ENCODE data around the gene DYRK1B. TPM values are rescaled to one million over a fixed set of nuclear protein-coding genes. Genes with fewer than 3 reads are reported as not detected.

The DYRK1B gene
- total RNA-seq, 1 donor from 2014 or later, result 19.9 TPM

DNA sequence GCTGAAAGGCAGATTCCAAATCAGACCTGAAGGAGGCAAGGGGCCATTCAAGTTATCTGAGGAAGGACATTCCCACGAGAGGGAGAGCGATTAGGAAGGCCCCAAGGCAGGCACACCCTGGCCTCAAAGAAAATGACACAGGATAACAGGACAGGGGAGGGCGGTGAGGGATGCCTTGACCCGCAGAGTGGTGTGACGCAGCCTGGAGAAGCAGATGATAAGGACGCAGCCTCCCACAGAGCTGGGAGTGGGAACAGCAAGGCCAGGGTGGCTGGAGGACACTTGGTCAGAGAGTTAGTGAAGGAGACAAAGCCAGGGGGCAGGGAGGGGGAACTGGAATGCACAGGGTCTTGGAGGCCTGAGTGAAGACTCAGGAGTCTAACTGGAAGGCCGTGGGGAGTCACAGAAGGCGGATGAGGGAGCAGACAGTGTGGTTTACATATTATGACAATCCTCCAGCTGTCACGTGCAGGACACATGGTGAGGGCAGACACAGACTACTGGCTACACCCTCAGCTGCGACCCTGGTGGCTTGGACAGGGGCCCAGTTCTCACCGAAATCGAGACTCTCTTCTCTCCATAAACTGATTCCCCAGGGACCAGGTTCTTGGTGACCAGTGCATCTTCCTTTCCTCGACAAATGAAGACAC, 5.8 kb upstream of the DYRK1B start:
- no peak for DNase-seq (ENCODE audit: missing footprints)
- intact Hi-C loops (cut with DNase I), result loop anchor here (10.0 kb wide), 1 partner anchor 305 kb away; the partner anchor contains the start of gene EID2B
- ATAC-seq, result no peak

DNA sequence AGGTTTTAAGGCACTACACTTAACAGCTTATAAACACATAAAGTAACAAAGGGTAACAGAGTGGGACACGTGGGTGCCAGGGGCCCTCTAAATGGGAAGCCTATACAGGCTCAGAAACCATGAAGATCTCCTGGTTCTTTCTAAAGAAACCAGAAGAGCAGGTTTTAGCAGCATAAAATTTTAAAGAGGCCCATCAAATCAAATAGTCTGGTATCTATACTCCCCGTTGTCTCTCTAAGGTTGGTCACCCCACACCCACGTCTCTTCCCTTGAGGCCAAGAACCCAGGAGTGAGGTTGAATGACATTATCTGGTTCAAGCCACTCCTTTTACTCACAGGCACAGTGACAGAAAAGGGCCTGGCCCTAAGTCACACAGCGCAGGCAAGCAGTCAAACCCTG, 4.6 kb upstream of the DYRK1B start:
- intact Hi-C loops (cut with DNase I), result no loop called here
- DNase-seq (ENCODE audit: missing footprints), result no peak
- no peak for ATAC-seq

DNA sequence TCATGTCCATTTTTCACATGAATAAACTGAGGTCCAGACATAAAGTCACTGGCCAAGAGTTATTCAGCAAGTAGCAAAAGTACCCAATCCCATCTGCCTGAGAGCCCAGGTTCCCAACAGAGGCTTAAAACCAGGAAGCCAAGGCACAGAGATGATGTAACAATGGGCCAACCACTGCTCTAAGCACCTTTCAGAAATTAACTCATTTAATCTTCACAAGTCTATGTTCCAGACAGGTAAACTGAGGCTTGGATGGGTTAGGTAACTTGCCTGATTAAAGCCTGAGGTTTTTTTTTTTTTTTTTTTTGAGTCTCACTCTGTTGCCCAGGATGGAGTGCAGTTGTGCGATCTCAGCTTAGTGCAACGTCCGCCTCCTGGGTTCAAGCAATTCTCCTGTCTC, 4.0 kb upstream of the DYRK1B start:
- intact Hi-C loops (cut with DNase I), result no loop called here
- ATAC-seq (no peak), DNase-seq (ENCODE audit: missing footprints) (no peak)

DNA sequence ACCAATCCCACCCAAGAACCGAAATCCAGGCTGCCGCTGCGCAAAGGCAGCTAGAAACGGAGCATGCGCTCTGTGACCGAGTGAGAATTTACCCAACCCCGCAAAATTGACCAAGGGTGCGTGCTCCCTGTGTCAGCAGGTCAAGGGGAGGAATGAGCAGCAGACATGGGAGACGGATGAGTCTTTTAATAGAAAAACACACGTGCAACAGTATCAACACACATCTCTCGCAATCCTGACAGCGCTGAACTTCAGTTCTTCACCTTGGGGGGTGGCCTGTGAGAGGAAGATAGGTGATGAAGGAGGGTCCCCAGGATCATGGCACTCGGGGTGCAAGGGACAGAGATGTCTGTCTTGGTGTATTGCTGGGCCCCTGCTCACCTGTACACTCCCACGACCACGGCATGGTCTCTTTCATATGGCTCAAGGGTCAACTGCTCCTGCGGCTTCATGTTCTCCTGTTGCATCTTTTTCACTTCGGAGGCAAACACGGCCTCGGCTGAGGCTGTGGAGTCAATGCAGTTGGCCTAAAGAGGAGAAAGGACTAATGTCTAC, 402 bp upstream of the DYRK1B start:
- intact Hi-C loops (cut with DNase I), result no loop called here
- no peak for ATAC-seq
- no peak for DNase-seq (ENCODE audit: missing footprints)

DNA sequence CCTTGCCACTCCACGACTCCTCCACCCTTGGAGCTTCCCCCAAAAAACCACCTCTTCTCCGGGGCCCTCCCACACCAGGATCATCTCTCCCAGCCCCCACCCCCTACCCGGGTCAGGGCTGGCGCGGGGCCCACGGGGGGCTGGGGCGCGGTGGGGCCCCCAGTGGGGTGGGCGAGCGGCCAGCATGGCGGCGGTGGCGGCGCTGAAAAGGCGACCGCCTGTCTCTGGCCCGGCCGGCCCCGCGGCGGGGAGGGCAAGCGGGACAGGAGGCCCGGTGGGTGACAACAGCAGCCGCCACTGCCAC, 850 bp downstream of the DYRK1B start:
- ATAC-seq (no peak), DNase-seq (ENCODE audit: missing footprints) (peak; percentile 75)
- intact Hi-C loops (cut with DNase I), result no loop called here

DNA sequence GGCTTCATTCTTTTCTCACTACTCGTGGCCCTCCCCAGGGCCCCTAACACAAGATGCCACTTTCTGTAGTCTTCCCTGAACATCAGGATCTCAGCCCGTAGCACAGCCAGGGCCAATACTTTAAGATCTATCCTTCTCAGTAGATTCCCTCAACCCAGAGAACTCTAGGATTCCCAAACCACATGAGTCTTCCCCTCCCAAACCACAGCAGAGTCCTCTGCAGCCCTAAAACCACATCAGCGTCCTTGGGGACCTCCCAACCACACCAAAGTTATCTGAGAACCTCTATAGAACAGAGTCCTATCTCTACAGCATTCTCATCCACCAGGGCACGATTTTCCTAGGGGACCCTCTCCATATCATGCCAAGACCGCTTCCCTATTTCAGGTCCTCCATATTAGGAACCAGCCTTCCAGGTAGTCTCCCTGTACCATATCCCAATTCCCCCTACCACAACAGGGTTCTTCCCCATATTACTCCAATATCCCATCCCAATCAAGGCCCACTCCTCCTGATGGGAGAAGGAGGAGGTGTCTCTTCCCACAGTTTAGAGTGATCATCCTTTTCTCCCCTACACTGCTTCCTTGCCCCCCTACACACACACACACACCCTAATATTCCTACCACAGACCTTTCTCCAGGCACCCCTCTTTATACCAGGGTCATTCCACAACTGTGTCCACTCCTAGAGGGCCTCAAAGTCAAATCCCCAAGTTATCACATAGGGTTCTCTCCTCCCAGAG, 1.4 kb downstream of the DYRK1B start:
- ATAC-seq (no peak), DNase-seq (ENCODE audit: missing footprints) (no peak)
- intact Hi-C loops (cut with DNase I), result no loop called here

DNA sequence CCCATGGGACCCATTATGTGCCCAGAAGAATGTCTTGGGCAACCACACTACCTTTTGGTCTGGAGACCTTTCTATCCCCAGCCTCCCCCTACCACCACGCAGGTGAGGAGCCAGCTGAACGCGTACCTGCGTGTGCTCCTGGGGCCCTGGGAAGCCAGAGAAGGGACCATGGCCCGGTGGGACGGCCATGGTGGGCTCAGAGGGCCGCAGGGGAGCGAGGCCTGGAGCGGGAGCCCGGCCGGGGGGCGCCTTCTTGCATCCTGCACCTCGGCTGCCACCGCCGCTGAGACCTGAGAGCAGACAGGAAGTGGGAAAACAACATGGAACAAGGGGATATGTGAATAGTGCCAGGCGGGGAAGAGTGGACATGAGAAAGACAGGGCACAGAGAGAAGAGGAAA, 2.3 kb downstream of the DYRK1B start:
- intact Hi-C loops (cut with DNase I), result no loop called here
- no peak for DNase-seq (ENCODE audit: missing footprints)
- ATAC-seq, result no peak

DNA sequence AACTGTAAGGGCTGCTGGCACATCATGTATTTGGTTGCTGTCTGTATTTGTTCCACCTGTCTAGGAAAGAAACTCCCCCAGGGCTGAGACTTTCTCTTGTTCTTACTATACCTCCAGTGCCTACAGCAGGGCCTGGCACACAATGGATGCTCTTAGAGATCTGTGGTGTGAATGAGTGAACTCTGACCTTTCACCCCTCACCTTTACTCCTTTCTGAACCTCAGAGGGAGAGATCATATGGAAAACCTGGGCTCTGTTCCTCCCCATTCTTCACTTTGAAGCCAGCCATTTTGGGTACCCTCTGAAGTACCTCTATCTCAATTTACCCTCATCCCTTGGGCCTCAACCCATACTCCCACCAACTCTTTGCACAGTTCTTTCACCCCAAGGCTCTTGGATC, 3.1 kb downstream of the DYRK1B start:
- ATAC-seq, result no peak
- intact Hi-C loops (cut with DNase I), result no loop called here
- no peak for DNase-seq (ENCODE audit: missing footprints)

DNA sequence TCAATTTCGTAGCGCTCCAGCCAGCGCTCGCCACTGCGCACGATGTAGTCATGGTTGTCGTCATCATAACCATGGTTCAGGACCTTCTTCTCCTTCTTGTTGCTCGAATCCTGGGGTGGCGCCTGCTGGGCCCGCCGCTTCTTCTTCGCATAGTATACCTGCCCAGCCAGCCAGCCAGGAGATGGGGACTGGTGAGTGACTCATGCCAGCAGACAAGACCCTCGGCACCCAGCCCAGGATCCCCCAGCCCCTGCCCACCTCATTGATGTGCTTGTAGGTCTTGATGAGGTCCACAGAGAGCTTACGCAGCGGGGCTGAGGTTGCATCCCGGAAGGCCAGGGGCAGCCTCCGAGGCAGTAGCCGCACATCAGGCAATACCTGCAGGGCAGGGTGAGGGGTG, 3.6 kb downstream of the DYRK1B start:
- intact Hi-C loops (cut with DNase I), result no loop called here
- DNase-seq (ENCODE audit: missing footprints) (no peak), ATAC-seq (no peak)

DNA sequence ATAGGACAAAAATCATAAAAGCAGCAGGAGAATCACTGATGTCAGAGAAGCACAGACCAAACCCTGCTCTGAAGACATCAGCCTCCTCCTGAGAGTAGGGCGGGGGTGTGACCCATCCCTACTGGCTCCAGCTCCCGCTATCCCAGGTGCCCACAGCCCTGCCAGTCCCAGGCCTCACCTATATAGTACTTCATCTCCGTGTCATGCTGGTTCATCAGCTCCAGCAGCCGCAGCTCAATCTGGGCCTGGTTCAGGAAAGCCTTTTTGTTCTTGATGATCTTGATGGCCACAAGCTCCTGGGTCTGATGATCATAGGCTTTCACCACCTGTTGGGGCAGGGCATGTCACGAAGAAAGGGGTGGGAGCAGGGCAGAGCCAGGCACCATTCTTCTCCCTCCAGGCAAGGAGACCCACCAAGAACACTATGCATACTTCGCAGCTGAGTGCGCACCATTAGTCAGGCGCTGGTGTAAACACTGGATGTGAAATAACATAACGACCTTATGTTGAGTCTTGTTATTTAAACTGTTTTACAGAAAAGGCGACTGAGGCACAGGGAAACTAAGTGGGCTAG, 4.2 kb downstream of the DYRK1B start:
- DNase-seq (ENCODE audit: missing footprints) (no peak), ATAC-seq (no peak)
- intact Hi-C loops (cut with DNase I), result no loop called here

DNA sequence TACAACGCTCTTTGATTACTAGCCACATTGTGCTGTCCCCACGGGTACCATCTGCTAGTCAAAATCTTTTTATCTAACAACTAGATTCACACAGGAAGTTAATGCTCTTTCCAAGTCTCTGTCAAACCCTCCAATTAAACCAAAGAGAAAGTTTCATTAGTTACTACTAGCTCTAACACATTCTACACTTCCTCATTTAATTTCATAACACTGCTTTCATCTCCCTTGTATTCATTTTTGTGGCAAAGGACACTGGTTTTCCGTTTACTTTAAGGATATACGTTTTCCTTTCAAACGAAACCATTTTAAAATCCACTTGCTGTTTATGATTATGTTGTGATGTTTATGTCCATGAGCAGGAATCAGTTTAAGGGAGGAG, 5.3 kb downstream of the DYRK1B start:
- intact Hi-C loops (cut with DNase I), result no loop called here
- no peak for ATAC-seq
- no peak for DNase-seq (ENCODE audit: missing footprints)

DNA sequence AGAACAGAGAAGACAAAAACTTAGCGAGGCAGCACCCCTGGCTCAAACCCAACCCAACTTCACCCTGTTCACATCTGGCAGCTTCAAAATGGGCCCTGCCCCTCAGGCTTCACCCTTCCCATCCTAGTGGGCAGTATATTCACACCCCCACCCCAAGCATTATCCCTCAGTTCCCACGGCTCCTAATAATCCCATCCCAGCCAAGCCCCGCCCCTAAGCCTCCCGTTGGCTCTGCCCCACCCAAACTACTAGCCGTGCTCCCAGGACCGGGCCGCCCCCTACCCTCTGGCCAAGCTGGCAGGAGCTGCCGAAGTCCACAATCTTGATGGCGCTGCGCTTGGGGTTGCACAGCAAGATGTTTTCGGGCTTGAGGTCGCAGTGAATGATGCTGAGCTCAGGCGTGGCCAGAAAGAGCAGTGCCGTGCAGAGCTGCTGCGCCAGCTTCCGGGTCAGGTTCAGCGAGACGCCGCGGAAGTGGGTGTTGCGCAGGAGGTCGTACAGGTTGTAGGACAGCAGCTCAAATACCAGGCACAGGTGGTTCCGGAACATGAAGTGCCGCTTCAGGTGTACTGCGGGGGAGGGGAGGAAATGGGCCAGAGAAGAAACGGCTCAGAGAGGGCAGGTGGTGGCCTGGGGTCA, 5.8 kb downstream of the DYRK1B start:
- DNase-seq (ENCODE audit: missing footprints) (no peak), ATAC-seq (no peak)
- intact Hi-C loops (cut with DNase I), result no loop called here

DNA sequence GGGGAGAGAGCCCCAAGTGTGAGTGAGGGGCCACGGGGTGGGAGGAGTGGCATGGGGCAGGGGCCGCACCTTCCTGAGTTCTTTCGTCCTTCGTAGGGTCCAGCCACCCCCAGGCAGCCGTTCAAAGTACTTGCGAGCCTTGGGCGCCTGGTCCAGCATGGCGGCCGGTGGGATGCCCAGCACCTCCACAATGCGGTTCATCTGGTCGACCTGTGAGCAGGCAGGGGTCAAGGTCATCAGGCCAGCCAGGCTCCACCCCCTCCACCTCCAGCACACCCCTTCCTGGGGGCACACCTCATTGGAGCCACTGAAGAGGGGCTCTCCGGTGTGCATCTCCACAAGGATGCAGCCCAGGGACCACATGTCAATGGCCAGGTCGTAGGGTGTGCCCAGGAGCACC, 6.7 kb downstream of the DYRK1B start:
- ATAC-seq, result no peak
- intact Hi-C loops (cut with DNase I), result no loop called here
- no peak for DNase-seq (ENCODE audit: missing footprints)

DNA sequence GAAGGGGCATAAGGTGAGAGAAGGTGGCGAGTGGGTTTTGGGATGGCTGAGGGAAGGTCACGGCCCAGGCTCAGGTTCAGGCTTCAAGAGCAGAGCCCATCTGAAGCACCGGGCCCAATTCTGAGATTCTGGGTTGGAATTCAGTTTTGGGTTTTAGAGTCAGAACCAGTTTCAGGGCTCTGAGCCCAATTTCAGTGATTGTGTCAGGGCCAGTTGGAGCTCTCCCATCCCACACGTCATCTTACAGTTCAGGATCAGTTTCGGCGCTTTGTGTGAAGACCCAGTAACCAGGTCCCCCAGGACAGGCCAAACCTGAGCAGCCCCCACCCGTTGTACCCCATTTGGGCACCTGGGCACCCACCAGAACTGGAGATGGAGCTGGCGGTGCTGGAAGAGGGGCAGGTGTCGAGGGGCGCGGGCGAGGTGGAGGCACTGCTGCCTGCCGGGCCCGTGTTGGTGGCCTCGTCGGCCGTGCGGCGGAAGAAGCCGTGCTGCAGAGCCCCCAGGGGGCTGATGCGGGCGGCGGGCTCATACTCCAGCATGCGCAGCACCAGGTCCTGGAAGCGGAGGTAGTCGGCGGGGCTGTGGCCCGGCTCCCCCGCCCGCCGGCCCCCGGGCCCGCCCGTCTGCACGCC, 7.5 kb downstream of the DYRK1B start:
- intact Hi-C loops (cut with DNase I), result no loop called here
- ATAC-seq, result no peak
- no peak for DNase-seq (ENCODE audit: missing footprints)

DNA sequence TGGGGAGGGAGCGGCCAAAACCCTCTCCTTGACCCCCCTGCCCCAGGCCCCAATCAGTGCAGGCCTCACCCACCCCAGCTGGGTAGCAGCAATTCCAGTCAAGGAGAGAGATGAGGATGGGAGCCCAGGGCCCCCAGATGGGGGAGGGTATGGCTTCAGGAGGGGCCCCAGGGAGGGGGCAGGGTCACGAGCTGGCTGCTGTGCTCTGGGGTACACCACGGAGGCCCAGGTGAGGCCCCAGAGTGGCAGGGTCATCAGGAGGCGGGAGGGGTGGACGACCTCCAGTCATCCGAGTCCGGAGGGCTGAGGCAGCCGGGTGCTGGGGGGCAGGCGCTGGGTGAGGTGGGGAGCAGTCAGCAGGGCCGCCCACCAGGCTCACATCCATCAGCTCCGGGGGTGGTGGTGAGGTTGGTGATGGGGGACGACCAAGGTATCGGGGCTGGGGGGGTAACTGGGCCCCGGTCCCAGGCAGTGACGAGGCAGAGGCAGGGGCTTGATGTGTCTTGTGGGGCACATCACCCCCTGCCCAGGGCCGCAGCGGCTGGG, 8.4 kb downstream of the DYRK1B start:
- intact Hi-C loops (cut with DNase I), result no loop called here
- DNase-seq (ENCODE audit: missing footprints), result no peak
- no peak for ATAC-seq

DNA sequence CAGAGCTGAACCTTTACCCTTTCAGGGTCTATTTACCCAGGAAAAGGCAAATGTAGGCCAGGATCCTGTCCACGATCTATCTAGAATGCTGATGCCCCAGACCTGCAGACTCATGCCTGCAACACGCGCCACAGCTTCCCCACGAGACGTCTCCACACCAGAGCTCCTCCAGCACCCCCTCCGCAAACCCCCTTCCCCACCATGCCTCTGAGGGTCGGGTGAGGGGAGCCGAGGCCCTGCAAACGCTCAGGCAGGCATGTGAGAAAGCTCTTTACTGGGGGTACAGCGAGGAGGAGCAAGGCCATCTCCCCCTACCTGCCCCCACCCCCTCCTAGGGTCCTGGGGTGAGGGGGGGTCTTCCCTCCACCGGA, 8.9 kb downstream of the DYRK1B start:
- ATAC-seq, result no peak
- intact Hi-C loops (cut with DNase I), result no loop called here
- no peak for DNase-seq (ENCODE audit: missing footprints)

DNA sequence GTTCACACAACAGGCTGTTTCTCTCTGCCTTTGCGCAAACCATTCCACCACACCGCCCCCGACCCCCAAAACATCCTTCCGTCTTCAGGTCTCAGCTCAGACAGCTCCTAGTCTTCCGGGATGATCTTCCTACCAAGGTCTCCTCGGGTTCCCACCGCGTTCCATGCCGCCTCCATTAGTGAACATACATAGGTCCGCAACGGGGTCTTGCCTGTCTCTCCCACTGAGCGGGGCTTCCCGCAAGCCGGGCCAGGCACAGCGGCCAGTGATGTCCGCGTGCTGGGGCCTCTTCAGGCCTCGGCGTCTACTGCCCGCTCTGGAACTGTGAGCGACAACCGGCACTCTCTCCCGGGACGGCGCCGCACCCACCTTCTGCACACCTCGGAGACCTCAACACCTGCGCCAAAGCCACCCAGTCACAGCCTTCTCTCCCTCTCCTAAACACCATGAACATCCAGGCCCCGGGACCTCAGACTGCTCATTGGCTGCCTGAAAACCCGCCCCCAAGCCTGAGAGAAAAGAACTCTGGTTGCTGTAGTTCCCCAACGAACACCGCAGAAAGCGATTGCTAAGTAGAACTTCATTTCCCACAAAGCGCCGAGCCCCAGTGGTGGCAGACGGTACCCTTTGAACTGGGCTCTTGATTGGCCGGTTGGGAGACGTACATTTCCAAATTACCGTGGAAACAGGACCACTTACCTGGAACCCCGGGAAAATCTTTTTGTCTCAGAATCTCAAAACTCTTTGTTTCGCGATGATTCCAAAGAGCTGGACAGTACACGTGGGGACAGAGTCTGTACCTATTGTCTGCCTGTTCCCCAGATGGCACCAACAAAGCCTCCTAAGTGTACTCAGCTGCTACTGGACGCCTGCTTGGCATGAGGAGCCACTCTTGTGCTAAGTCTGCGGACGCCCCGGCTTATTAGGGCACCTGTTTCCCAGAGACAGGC, 9.5 kb downstream of the DYRK1B start:
- intact Hi-C loops (cut with DNase I), result no loop called here
- DNase-seq (ENCODE audit: missing footprints) (peak; percentile 92), ATAC-seq (peak; percentile 96)

DNA sequence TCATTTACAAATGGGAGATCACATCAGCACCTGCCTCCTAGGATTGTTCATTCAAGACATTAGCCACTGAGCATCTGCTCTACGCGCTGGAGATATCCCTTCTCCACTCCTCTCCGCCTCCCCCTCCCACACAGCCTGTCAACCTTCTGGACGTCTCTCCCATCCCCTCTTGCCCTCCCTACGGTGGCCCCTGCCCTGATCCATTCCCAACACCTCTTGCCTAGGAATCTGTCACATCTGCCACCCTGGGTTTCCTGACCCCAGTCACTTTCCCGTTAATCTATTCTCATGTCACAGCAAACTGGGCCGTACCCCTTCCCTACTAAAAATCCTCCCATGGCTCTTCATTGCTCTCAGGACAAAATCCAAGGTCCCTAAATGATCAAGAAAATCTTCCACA, 10.3 kb downstream of the DYRK1B start:
- no peak for DNase-seq (ENCODE audit: missing footprints)
- ATAC-seq, result no peak
- intact Hi-C loops (cut with DNase I), result no loop called here
